T-helper 17 cell (primary cell): ENCODE data around the gene SYNJ2BP. TPM values are rescaled to one million over a fixed set of nuclear protein-coding genes. Genes with fewer than 3 reads are reported as not detected.

ENCODE experiments used
- total RNA-seq, 4 donors: library from RNA in 2 of 4; stranded (reverse) in 2 of 4; gene quantifications; one replicate each; pipeline ENCODE4 v1.2.3 and lab custom pipeline; 2022 to 2026

Gene SYNJ2BP
- total RNA-seq, 2 donors from 2014 or later, result 11.5 to 13.3 TPM

Other genes with a start within 250 kb of the SYNJ2BP start
- 1 to 10 TPM in 1 of 2 donors, under 1 TPM in 1; 0.20 to 2.2 TPM for gene SLC8A3, start 228.1 kb downstream of the SYNJ2BP start, total RNA-seq
- 10 to 100 TPM; 23.3 to 23.7 TPM for gene COX16, start 57.4 kb downstream of the SYNJ2BP start, total RNA-seq
- gene ADAM21, start 35.1 kb upstream of the SYNJ2BP start, total RNA-seq, result not detected
- under 1 TPM; 0.16 to 0.37 TPM for gene ADAM20, start 117.9 kb upstream of the SYNJ2BP start, total RNA-seq
- gene MED6, start 183.6 kb upstream of the SYNJ2BP start, total RNA-seq, result 10 to 100 TPM; 74.5 to 90.4 TPM
- 10 to 100 TPM in 1 of 2 donors, 1 to 10 TPM in 1; 8.2 to 11.7 TPM for gene TTC9, start 224.8 kb upstream of the SYNJ2BP start, total RNA-seq